HepG2 (cell line): Measurements from ENCODE around the gene CARS2. TPM values are rescaled to one million over a fixed set of nuclear protein-coding genes. Genes with fewer than 3 reads are reported as not detected.

Experiments used
- ATAC-seq: fragments of 200-7000 bp; cut with Tn5 transposase; 3 replicates; pipeline ENCODE4 v1.9.1; 2020; ENCODE audit warnings: mild to moderate bottlenecking, moderate library complexity
- BruUV-seq: library from RNA; stranded (reverse); fragments of 400-500 nt; replicated peaks from 2 replicates; lab custom pipeline; 2021; lab: Mats Ljungman, UMichigan
- CTCF ChIA-PET: fragments of 300-600 bp; formaldehyde crosslinking; extraction: SDS; loops from one replicate; lab custom pipeline; 2021; ENCODE audit warnings: low total read pairs, inconsistent platforms, low intra/inter-chr PET ratio; lab: Yijun Ruan, JAX
- POLR2A ChIA-PET: fragments of 350-600 bp; sonication (Branson Sonifier 250); formaldehyde crosslinking; loops from one replicate; lab custom pipeline; 2020; ENCODE audit warnings: antibody characterized with exemption, inconsistent platforms; lab: Yijun Ruan, JAX
- DNase-seq: peaks from one replicate; pipeline ENCODE4 v3.0.0-alpha.2; 2015; ENCODE audit warnings: low spot score
- FAIRE-seq: peaks from 3 replicates; lab custom pipeline; 2011; peaks lifted over from hg19 to GRCh38; lab: Jason Lieb, UNC
- H2AFZ ChIP-seq: one replicate; pipeline ENCODE4 v1.6.1; 2011; ENCODE audit warnings: low read length, inconsistent platforms
- H3K27ac ChIP-seq: fragments of 300-600 bp; 3 replicates; pipeline ENCODE4 v1.8.0; 2011; ENCODE audit warnings: mixed run types, mild to moderate bottlenecking, mixed read lengths, low read length, inconsistent platforms; ENCODE audit not compliant: insufficient read depth; ENCODE audit errors: extremely low read length
- H3K27me3 ChIP-seq, 2 experiments: fragments of 200-600 bp in 1 of 2; 2 replicates in 1 of 2; 3 replicates in 1 of 2; pipeline versions ENCODE4 v1.6.0 to v1.8.0; 2011; ENCODE audit warnings: low read length in 2 of 2, mild to moderate bottlenecking in 2 of 2, moderate library complexity in 2 of 2, inconsistent platforms in 1 of 2; ENCODE audit not compliant: insufficient read depth in 2 of 2, control insufficient read depth in 1 of 2
- H3K36me3 ChIP-seq, 2 experiments: fragments of 200-600 bp in 1 of 2; replicated peaks in 1 of 2; 2 replicates in 1 of 2; 3 replicates in 1 of 2; pipeline versions ENCODE4 v1.5.1 to v1.8.0; 2011; ENCODE audit warnings: low read length in 2 of 2, inconsistent platforms in 1 of 2; ENCODE audit not compliant: insufficient read depth in 2 of 2, control insufficient read depth in 1 of 2
- H3K4me1 ChIP-seq: 2 replicates; pipeline ENCODE4 v1.5.1; 2012; ENCODE audit warnings: low read length, inconsistent platforms; ENCODE audit not compliant: insufficient read depth
- H3K4me2 ChIP-seq: 2 replicates; pipeline ENCODE4 v1.6.0; 2011; ENCODE audit warnings: low read depth, low read length, inconsistent platforms
- H3K4me3 ChIP-seq, 3 experiments: fragments of 200-600 bp in 1 of 3; sonication (generic), shearing (Covaris generic) in 1 of 3; replicated peaks in 1 of 3; 2 replicates each; pipeline ENCODE4 v1.5.1; 2011 to 2016; ENCODE audit warnings: low read length in 3 of 3, inconsistent platforms in 2 of 3, low read depth in 2 of 3, mild to moderate bottlenecking in 2 of 3, control low read depth in 1 of 3, mixed read lengths in 1 of 3; ENCODE audit not compliant: insufficient read depth in 1 of 3
- H3K79me2 ChIP-seq: one replicate; pipeline ENCODE4 v1.6.1; 2011; ENCODE audit warnings: low read length, inconsistent platforms; ENCODE audit not compliant: insufficient read depth
- H3K9ac ChIP-seq: 2 replicates; pipeline ENCODE4 v1.6.0; 2011; ENCODE audit warnings: mild to moderate bottlenecking, low read depth, low read length, inconsistent platforms; ENCODE audit not compliant: insufficient read depth
- H3K9me3 ChIP-seq: 2 replicates; pipeline ENCODE4 v1.5.1; 2012; ENCODE audit warnings: mild to moderate bottlenecking, low read length
- H4K20me1 ChIP-seq: 2 replicates; pipeline ENCODE4 v1.6.0; 2011; ENCODE audit warnings: inconsistent platforms, mild to moderate bottlenecking, low read length, moderate library complexity; ENCODE audit not compliant: insufficient read depth
- ATAD3A ChIP-seq: sonication (generic); formaldehyde crosslinking; IDR thresholded peaks from 2 replicates; pipeline ENCODE4 v1.4.0; 2020; ENCODE audit warnings: missing genetic modification reagents
- CBX2 ChIP-seq, 2 experiments: fragments of 200-600 bp in 1 of 2; sonication (generic); formaldehyde crosslinking in 1 of 2; IDR thresholded peaks; 2 replicates each; pipeline versions ENCODE4 v1.7.0 to v1.8.1; 2018 to 2022; ENCODE audit warnings: low read depth in 2 of 2, low read length in 1 of 2, mild to moderate bottlenecking in 1 of 2, missing genetic modification reagents in 1 of 2
- ISL2 ChIP-seq: sonication (generic); formaldehyde crosslinking; IDR thresholded peaks from 2 replicates; pipeline ENCODE4 v1.5.0; 2020; ENCODE audit warnings: missing genetic modification reagents
- MEIS2 ChIP-seq: sonication (generic); formaldehyde crosslinking; IDR thresholded peaks from 2 replicates; pipeline ENCODE4 v1.9.0; 2021; ENCODE audit warnings: mild to moderate bottlenecking, missing genetic modification reagents
- MZF1 ChIP-seq: sonication (generic); formaldehyde crosslinking; IDR thresholded peaks from 2 replicates; pipeline ENCODE4 v1.8.1; 2023; ENCODE audit warnings: mild to moderate bottlenecking, missing genetic modification reagents, borderline replicate concordance
- RBM22 ChIP-seq: fragments of 200-400 bp; formaldehyde crosslinking; optimal IDR thresholded peaks from 2 replicates; pipeline ENCODE3; 2017; ENCODE audit warnings: mild to moderate bottlenecking, low read length, moderate library complexity
- TFDP1 ChIP-seq: IDR thresholded peaks from 2 replicates; pipeline ENCODE4 v1.6.1; 2016; ENCODE audit warnings: missing compliant biosample characterization, missing genetic modification reagents, borderline replicate concordance
- ZNF225 ChIP-seq: sonication (generic); formaldehyde crosslinking; IDR thresholded peaks from 2 replicates; pipeline ENCODE4 v1.4.0; 2020; ENCODE audit warnings: mild to moderate bottlenecking, missing genetic modification reagents
- ZNF773 ChIP-seq: sonication (generic); formaldehyde crosslinking; IDR thresholded peaks from 2 replicates; pipeline ENCODE4 v1.4.0; 2020; ENCODE audit warnings: missing genetic modification reagents, borderline replicate concordance
- ZNF850 ChIP-seq: sonication (generic); formaldehyde crosslinking; conservative IDR thresholded peaks from 2 replicates; pipeline ENCODE4 v1.9.0; 2021; ENCODE audit warnings: mild to moderate bottlenecking, missing genetic modification reagents
- WGBS: methylation state at CpG from one replicate; pipeline ENCODE4 v1.1.6; 2017; ENCODE audit warnings: low lambda C conversion rate; 5-methylcytosine and 5-hydroxymethylcytosine counted together
- in situ Hi-C: cut with HindIII; loops from 2 replicates; pipeline ENCODE4 v1.10.0; 2017; ENCODE audit warnings: low pct_unique_long_range_greater_than_20kb; ENCODE audit not compliant: extremely low pct_ligation_motif_present
- intact Hi-C: fragments of 100-400 bp; cut with micrococcal nuclease; formaldehyde crosslinking; loops from one replicate; pipeline ENCODE4 v1.10.0; 2022; ENCODE audit not compliant: unreplicated experiment
- polyA plus RNA-seq, 8 experiments: library from polyadenylated mRNA; depleted of rRNA in 3 of 8; stranded (reverse) in 7 of 8; unstranded in 1 of 8; fragments of >200 nt; fragmentation: Illumina TruSeq in 4 of 8; extraction: Trizol in 4 of 8; gene quantifications; 2 replicates each; pipeline versions ENCODE4 v1.2.1 to v1.2.3, GENCODE V29; 2011 to 2016; ENCODE audit warnings: low read depth in 4 of 8, missing spikeins in 1 of 8, mixed read lengths in 1 of 8; ENCODE audit not compliant: insufficient read depth in 1 of 8
- total RNA-seq, 5 experiments: library from RNA; depleted of rRNA; stranded (reverse); fragments of >200 nt; fragmentation: Illumina TruSeq; extraction: Trizol; gene quantifications; 2 replicates each; pipeline ENCODE4 v1.2.3, GENCODE V29; 2016; ENCODE audit warnings: low read depth in 1 of 5
- TF ChIP-seq, protein P1 (sequence below): sonication (generic); formaldehyde crosslinking; IDR thresholded peaks from 2 replicates; pipeline ENCODE4 v1.8.0; 2022; ENCODE audit warnings: missing genetic modification reagents, mild to moderate bottlenecking, borderline replicate concordance

Gene CARS2
- total and polyA plus RNA-seq, 2 of the 13 experiments (the other 11 are each of a cell fraction or from before 2014, with no cell fraction given) = 41.1 to 59.3 TPM

GRCh38 chr13:110648146-110648819 lies 57.6 kb downstream of the CARS2 start:
- FAIRE-seq (no peak), DNase-seq (no peak), ATAC-seq (no peak)
- BruUV-seq = no TSS peak
- no peaks in the 10 kb centered on the region for H3K9me3 ChIP-seq
- peaks cover 10 to 31% of the 10 kb centered on the region in 2 experiments for H3K36me3 ChIP-seq
- TF ChIP-seq, protein P1, sequence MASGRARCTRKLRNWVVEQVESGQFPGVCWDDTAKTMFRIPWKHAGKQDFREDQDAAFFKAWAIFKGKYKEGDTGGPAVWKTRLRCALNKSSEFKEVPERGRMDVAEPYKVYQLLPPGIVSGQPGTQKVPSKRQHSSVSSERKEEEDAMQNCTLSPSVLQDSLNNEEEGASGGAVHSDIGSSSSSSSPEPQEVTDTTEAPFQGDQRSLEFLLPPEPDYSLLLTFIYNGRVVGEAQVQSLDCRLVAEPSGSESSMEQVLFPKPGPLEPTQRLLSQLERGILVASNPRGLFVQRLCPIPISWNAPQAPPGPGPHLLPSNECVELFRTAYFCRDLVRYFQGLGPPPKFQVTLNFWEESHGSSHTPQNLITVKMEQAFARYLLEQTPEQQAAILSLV (CRISPR knock-in tag) = no peak
- no peak overlapping the region for H3K4me3 ChIP-seq
- ChIA-PET CTCF (no interaction called here), POLR2A (no interaction called here)
- no peaks in the 10 kb centered on the region for H4K20me1 ChIP-seq
- no peak overlapping the region for H2AFZ ChIP-seq
- in situ Hi-C loops (no loop called here), intact Hi-C loops (no loop called here)
- no peak overlapping the region for H3K9ac ChIP-seq
- no peaks in the 10 kb centered on the region for H3K4me1 ChIP-seq
- no peak overlapping the region for H3K27ac ChIP-seq
- no peaks in the 10 kb centered on the region for H3K27me3 ChIP-seq
- no peaks in the 10 kb centered on the region for H3K79me2 ChIP-seq
- no peak overlapping the region for H3K4me2 ChIP-seq
- 94% methylated on average over 14 of the region's 16 CpGs for WGBS

- ChIA-PET CTCF (no interaction called here), POLR2A (no interaction called here)
- FAIRE-seq = no peak
- TF ChIP-seq RBM22 = peak; percentile 20
- no peak for TF ChIP-seq ZNF850 (CRISPR knock-in tag)
- no peak for TF ChIP-seq MEIS2 (CRISPR knock-in tag)
- TF ChIP-seq MZF1 (CRISPR knock-in tag) = no peak
- no peak for TF ChIP-seq ZNF225
- TF ChIP-seq ISL2 = no peak
- TF ChIP-seq ATAD3A (CRISPR knock-in tag) = no peak
- TF ChIP-seq TFDP1 (CRISPR knock-in tag) = no peak
- TF ChIP-seq CBX2 (IDR thresholded peaks at IDR 0.05; ENCODE audit: low read depth, low read length) = no peak
- no peak for TF ChIP-seq CBX2 (CRISPR knock-in tag; IDR thresholded peaks at IDR 0.05; ENCODE audit: low read depth)
- TF ChIP-seq ZNF773 (CRISPR knock-in tag) = no peak
Observed at GRCh38 chr13:110647365-110647737, 58.6 kb downstream of the CARS2 start.

More at GRCh38 chr13:110647365-110647737, 58.6 kb downstream of the CARS2 start:
- Histone ChIP-seq H3K4me2 (no peak overlapping the region), H3K4me1 (no peaks in the 10 kb centered on the region), H3K9me3 (no peaks in the 10 kb centered on the region), H3K27me3 (no peaks in the 10 kb centered on the region), H3K36me3 (peaks cover 10 to 38% of the 10 kb centered on the region in 2 experiments), H2AFZ (no peak overlapping the region), H4K20me1 (no peaks in the 10 kb centered on the region), H3K79me2 (no peaks in the 10 kb centered on the region), H3K4me3 (no peak overlapping the region), H3K27ac (no peak overlapping the region), H3K9ac (no peak overlapping the region)
- in situ Hi-C loops = no loop called here
- DNase-seq (no peak), ATAC-seq (no peak)
- WGBS = 98% methylated on average over 7 of the region's 10 CpGs
- intact Hi-C loops = no loop called here
- no TSS peak for BruUV-seq
